MM.1S (cell line): ENCODE results near the gene HDLBP.

Experiments used
- CTCF ChIP-seq: fragments of 300-600 bp; sonication (generic); IDR thresholded peaks from 2 replicates; pipeline ENCODE4 v1.5.1; 2016; ENCODE audit warnings: antibody characterized with exemption, low read length, mixed read lengths
- EZH2 ChIP-seq: fragments of 300-600 bp; sonication (generic); optimal IDR thresholded peaks from 2 replicates; pipeline ENCODE3; 2017; ENCODE audit warnings: low read depth, mild to moderate bottlenecking, antibody characterized with exemption, low read length, mixed read lengths
- EZH2phosphoT487 ChIP-seq: fragments of 300-600 bp; sonication (generic); IDR thresholded peaks from 2 replicates; pipeline ENCODE4 v1.6.1; 2018; ENCODE audit warnings: antibody characterized with exemption, low read length

- TF ChIP-seq CTCF (no peak), EZH2 (no peak), EZH2phosphoT487 (no peak)
Observed at GRCh38 chr2:241260911-241261310, 54.6 kb downstream of the HDLBP start.
